Activated effector memory CD4-positive, alpha-beta T cell treated with anti-CD3 and anti-CD28 coated beads, Interleukin-2, amount 50 U/mL, for 16 hours (primary cell): ENCODE data around the gene SLC6A6.

Experiments used
- DNase-seq: peaks from one replicate; pipeline ENCODE4 v3.0.0-alpha.2; 2020

The SLC6A6 gene

DNA sequence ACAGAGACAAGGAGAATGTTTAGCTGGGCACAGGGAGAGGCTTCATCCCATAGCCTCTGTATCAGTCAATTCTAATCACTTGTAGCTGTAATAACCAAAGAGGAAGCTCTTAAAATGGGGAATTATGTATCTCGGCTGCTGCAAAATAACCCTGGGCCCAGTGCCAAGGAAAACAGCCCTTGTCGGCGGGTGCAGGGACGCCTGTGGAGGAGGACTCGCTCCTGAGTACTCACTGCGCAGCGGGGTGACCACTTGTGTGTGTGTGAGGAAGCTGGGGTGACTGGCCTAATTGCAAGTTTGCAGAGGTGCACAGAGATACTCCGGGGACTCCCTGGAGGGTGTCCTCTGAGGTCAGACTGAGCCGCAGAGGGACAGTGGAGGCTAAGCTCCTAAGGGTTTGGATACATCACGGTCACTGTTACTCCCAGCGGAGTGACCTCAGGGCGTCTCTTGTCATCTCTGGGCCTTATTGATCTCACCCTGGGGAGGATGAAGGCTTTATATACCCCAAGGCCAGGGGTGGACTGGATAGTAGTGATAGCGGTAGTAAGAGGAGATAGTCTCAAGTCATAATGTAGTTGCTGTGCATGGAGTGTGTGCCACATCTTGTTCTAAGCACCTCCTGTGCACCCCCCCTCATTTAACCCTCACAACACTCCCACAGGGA lies 37.2 kb downstream of the SLC6A6 start:
- DNase-seq, result no peak

DNA sequence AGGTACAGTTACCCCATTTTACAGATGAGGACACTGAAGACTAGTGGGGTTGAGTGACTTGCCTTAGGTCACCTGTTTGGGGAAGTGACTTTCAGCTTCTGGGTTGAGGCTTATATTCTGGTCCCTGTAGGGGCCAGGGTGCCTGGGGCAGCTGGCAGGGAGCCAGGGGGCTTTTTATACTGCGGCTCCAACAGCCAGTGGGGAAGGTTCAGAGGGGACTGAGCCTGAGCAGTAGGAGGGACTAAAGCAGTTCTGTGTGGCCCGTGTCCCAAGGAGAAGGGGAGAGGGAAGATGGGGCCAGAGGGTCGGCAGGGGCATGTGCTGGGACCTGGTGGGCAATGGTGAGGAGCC lies 37.7 kb downstream of the SLC6A6 start:
- DNase-seq, result no peak

- no peak for DNase-seq
These were observed 38.3 kb downstream of the SLC6A6 start for GRCh38 chr3:14440531-14441239.

DNA sequence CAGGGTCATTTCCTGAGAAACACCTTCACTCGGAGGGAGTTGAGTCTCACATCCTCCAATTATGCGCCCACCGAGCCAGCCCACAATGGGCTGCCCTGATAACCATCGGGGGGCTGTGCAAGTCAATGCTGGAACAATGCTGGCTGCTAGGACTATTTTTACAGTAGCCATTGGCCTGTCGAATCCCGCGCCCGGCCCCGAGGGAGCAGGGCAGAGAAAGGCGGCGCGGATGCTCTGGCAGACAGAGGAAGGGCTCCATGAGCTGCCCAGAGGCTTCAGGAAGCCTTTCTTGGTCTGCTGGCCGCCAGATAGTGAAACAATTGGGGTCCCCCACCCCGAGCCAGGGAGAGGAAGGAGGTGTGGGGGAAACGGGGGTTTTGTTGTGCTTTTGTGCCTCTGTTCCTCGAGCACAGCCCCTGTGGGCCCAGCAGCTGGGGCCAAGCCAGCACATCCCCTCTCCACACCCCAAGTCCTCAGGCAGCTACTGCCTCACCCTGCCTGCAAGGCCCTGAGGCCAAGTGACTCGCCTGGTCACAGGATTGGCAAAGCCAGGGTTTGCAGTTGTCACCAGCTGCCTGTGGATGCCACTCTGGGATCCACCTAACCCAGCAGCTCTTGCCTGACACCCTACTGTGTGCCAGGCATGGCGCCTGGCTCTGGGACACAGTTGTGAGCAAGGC lies 39.0 kb downstream of the SLC6A6 start:
- DNase-seq, result no peak

GRCh38 chr3:14441920-14442300 lies 39.5 kb downstream of the SLC6A6 start:
- no peak for DNase-seq

GRCh38 chr3:14444380-14444779 lies 42.0 kb downstream of the SLC6A6 start:
- DNase-seq, result no peak

DNA sequence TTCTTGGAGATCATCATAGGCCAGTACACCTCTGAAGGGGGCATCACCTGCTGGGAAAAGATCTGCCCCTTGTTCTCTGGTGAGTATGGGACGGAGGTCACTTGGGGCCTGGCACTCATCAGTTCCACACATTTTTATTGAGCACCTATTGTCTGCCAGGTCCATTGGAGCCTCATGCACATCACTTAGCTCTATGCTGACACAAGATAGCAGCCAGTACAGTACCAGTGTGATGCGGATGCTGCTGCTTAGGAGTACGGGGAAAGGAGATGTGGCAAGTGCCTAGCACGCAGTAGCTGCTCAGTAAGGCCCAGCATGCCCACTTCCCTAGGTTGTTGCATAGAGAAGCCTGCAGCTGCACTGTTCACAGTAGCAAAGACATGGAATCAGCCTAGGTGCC lies 43.4 kb downstream of the SLC6A6 start:
- no peak for DNase-seq

DNA sequence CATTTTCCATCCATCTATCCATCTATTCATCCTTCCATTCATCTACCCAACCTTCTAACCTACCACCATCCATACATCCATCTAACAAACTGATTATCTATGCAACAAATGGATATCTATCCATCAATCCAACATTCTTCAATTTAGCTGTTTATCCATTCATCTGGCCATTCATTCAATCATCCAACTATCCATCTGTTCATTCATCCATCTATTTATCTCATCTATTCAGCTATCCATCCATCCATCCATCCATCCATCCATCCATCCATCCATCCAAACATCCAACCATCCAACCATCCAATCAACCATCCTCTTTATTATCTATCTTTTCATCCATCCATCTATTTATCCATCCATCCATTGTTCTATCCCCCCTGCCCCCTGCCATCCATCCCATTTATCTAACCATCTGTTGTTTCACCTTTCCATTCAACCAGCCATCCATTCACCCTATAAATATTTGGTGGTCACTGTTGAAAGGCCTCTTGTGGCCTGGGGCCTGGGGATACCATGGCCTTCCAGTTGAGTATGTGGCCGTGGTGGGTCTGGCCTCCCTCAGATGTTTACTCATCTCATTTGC lies 44.7 kb downstream of the SLC6A6 start:
- DNase-seq, result no peak

DNA sequence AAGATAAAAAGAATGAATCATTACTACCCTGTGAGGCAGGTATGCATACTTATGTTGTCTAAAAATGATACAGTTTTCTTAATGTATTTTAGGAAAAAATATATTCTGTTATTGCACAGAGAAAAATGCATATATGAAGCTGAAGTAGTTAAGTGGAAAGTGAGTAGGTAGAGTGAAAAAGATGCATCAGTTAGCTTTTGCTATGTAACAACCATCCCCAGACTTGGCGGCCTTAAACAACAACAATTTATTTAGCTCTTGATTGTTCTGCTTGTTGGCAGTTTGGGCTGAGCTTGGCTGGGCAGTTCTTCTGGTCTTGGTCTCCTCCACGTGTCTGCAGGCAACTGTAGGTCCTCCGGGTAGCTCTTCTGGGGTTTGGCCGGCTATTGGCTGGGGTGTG lies 45.7 kb downstream of the SLC6A6 start:
- no peak for DNase-seq

DNA sequence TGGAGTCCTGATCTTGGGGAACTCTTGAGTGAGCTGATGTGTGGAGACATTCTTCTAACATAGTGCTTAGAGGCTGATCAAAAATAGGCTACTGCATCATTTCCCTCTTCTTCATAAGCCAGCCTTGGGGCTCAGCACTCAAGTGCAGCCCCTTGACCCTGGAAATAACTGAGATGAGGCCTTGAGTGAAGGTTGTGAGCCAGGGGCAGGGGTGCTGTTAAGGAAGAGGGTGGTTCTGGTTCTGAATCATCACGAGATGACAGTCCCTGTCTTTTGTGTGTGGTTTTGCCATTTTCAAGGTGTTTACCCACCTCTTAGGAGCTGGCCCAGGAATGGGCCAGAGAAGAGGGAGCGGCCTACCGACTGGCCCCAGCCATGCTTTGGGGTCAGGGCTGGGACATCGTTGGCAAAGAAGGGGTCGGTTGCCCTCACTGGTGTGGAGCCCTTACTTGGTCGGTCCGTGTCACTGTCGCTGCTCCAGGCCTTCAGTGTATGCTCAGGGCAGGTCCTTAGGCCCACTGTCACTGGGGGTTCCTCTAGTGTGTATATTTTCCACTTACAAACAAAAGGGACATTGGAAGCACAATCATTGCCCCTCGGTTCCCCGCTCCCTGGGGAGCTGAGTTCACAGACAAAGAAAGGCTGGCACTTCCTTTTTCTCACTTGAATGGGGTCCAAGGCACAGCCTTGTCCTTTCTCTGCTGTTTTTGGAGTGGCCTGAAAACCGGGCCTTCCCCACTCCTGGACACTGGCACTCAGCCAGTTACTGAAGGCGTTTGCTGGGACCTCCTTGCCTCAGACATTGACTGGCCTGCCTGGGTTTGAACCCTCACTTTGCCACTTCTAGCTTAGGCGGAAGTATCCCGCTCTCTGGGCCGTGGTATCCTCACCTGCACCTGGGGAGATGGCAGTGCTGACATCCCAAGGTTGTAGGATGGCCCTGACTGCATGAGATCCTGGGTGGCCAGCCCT lies 46.6 kb downstream of the SLC6A6 start:
- no peak for DNase-seq

DNA sequence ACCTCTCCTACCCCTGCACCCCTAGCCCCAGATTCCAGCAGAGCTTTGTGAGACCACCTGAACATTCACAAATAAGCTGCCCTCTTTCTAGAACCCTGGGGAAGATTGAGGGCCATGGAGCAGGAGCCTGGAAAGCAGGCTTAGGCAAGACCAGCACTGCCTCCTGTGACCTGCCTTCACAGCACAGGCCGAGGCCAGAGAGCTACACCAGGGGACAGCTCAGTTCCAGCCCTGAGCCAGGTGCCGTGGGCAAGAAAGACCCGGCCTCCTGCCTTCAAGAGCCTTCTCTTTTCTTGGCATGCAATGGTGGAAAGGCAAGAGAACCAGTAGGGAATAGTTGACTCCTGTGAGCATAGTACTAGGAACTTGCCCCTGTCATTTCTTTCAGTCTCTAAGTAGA lies 48.1 kb downstream of the SLC6A6 start:
- no peak for DNase-seq

DNA sequence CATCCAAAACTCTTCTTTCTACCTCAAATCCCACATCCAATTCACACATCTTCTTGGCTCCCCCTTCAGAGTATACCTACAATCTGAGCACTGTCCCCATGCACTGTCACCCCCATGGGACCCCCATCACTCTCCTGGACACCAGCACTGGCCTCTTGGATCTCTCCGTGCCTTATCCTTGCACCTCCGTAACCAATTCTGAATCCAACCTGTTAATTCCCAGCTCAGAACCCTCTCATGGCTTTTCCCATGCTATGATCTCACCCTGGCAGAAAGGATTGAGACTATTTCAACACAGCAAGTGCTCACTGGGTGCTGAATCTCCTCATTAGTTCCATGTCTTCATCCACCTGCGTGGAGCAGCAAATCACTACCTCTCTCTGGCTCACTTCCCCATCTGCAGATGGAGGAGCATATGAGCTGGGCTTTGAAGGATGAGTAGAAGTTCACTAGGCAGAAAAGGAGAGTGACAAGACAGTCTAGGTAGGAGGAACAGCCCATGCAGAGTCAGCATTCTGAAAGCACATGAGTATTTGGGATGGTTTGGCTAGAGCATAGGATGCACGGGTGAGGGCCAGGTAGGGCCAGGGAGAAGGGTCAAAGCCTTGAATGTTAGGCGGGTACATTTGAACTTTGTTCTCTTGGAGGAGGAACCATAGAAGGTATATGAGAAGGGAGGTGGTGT lies 48.7 kb downstream of the SLC6A6 start:
- DNase-seq, result no peak

- no peak for DNase-seq
These were observed 49.7 kb downstream of the SLC6A6 start for GRCh38 chr3:14451844-14452739.

DNA sequence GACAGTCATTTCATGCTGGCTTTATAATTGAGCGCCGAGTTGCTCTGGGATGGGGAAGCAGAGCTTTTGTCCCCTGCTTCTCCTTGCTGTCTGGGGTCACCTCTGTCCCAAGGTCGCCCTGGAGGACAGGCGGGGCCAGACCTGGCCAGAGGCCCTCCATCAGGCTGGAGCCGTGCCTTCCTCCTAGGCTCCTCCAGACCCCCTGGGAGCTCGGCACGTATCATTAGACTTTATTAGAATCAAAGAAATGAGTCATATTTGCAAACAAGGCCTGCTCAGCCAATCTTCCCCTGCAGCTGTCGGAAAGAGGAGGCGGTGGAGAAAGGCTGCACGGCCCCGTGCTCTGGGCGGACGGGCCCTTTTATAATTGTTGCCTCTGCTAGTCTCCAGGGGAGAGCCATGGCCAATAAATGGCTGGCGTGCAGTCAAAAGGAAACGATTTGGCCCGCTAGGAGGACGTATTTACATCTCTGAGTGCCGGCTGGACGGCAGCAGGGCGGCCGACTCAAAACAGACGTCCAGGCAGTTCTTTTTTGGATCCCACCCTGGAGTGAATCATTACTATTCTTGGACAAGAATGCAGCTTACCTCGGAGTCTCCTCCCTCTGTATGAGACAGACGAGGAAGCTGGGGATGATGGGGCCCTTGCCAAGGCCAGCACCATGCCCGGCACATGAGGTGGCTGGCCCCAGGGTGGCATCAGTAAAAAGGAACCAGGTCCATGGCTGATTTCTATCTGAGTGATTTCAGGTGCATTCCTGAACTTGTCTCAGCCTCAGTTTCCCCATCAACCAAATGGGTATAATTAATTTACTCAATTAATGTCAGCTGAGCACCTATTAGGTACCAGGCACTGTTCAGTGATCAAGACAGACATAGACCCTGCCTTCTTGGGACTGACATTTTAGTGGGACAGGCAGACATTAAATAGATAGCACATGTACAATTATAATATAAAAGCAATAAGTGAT lies 50.6 kb downstream of the SLC6A6 start:
- no peak for DNase-seq

GRCh38 chr3:14453876-14454638 lies 51.7 kb downstream of the SLC6A6 start:
- DNase-seq, result no peak

- no peak for DNase-seq
These were observed 52.4 kb downstream of the SLC6A6 start for GRCh38 chr3:14454639-14455310.

DNA sequence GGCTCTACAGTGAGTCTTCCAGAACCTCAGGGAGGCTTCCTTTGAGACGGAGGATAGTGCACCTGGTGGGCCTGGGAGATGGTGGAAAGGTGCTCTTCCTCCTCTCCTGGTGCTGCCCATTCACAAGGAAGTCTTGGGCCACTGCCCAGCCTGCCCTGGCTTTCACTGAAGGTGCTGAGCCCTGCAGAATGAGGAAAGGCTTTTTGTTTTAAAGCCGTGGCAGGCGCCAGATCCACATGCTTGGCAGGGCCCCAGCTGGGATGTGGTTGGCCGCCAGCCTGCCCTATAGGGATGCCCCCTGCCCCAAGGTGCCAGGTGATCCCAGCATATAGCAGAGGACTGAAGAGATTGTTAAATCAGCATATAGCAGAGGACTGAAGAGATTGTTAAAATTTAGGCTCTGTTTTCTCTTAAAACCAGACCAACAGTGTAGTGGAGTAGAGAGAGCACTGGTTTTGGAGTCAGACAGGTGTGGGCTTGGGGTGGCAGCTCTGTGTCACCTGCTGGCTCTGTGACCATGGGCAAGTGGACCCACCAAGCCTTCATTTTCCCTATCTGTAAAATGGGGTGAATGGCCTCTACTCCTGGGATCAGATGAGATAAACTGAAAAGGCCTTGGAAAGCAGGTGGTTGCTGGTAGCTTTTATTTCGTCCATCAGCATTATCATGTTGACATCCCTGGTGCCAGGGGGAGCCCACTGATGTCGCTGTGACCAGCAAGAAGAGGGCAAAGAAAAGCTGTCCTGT lies 53.3 kb downstream of the SLC6A6 start:
- DNase-seq, result no peak

DNA sequence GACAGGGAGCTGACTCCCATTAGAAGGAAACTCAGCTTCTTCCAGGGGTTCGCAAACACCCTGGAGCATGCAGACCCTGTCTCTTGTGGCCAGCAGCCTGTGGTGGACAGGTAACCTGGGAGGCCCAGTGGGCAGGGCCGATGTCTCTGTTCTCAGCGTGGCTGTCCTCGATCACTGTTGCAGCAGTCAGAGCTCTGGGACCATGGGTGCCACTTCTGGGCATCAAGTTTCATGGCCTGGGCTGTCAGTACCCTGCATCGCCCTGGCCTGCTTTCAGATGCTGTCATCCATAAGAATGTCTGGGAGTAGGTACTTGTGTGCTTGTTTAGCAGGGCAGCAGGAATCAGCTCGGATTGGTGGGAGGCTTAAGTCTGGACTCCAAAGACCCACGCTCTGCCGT lies 54.4 kb downstream of the SLC6A6 start:
- DNase-seq, result no peak
